NCI-H82 (cell line): ENCODE results near the gene ARL6IP4.

Source experiments
- DNase-seq: peaks from one replicate; lab custom pipeline; 2025; lab: John Stamatoyannopoulos, UW

The ARL6IP4 gene

GRCh38 chr12:122990961-122991622 lies 10.6 kb downstream of the ARL6IP4 start:
- DNase-seq, result no peak

DNA sequence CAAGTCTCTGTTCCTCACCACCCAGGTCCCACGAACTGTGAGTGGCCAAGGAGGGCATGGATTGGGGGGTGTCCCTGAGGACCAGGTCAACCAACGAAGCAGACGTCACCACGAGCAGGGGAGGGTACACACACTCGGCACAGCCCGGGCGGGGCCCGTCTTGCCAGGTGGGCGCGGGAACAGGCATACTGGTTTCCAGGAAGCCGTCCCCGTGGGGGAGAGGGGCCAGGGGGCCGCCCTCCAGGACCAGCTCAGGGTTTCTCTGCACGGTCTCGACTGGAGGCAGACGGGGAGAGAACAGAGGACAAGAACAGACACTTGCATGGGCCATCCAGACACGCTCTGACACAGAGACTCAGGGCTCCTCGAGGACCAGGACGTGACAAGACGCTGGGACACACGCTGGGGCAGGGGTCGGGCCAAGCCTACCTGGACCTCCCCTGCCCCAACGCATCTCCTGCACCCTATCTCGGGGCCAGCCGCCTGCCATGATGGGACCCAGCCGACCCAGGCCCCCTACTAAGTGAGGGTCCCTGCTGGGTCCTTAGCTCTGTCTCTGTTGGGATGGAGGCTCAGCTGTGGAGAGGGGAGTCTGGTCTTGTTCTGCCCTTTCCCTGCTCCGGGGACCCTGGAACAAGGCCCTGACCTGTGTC lies 11.3 kb downstream of the ARL6IP4 start:
- DNase-seq, result no peak

- peak; percentile 29 for DNase-seq
Measured at GRCh38 chr12:122992386-122992785, 11.9 kb downstream of the ARL6IP4 start.

GRCh38 chr12:122994140-122994675 lies 13.7 kb downstream of the ARL6IP4 start:
- DNase-seq, result no peak

- DNase-seq, result no peak
Measured at GRCh38 chr12:122994781-122995502, 14.5 kb downstream of the ARL6IP4 start.

- DNase-seq, result no peak
Measured at GRCh38 chr12:122995503-122996187, 15.2 kb downstream of the ARL6IP4 start.

GRCh38 chr12:122996188-122996601 lies 15.7 kb downstream of the ARL6IP4 start:
- no peak for DNase-seq

DNA sequence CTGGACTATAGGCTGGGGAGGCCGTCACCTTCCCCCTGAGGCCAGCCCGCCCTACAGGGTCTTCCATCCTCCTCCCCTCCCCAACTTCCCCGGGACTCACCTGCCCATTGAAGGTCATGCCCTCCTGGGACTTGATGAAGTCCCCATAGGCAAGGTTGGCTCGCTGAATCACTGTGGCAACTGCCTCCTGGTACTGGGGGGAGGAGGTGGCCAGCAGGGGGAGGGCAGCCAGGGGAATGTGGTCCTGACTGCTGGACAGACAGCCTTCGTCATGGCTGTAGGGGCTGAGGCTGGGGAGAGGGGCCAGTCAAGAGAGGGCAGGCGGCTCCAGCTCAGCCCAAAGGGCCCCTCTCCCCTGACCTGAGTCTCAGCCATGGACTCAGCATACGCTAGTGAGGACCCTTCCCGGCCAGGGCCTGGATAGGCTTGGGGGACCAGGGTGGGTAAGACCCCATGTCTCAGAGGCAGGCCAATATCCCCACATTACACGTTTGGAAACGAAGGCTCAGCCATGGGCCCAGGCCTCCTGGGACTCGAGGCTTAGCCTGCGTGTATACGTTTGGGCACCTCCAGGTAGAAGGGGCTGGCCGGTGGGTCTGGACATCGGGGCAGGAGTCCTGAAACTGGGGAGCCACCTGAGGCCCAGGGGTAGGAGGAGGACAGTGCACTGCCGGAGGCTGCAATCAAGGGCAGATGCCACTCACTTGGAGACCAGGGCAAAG lies 16.3 kb downstream of the ARL6IP4 start:
- DNase-seq, result no peak

DNA sequence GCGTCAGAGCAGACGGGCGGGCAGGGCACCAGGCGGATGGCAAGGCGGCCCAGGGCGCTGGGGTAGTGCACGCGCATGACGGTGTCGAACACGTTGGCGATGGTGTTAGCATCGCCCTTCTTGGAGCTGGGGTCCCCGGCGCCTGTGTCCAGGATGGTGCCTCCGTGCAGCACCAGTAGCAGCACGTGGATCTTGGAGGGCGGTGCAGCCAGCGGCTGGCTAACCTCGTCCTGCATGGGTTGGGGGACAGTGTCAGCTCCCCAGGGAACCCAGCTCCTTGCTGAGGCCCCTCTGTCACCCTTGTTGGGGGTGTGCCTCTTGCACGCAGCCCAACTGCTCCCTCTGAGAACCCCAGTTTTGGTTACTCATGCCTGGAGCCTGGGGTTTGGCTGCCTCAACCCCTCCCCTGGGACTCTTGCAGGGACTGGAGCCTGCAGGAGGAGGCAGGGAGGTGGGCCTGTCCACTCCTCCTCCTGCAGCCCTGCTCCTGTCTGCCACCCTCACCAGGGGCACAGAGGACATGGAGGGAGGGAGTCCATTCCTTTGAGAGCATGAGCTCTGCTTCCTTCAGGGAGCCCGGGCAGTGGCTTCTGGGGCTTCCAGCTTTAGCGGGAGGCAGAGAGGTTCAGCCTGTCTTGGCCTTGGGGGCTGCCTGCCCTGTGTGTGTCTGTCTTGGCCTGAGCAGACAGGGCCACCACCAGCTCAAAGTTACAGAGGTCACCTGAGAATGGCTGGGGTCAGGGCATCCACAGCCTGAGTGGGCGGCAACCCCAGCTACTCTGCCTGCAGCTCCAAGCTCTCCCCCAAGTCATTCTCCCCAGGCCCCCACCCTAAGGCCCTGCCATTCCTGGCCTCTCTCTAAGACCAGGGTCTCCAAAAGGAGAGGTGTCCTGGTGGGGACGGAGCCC lies 17.1 kb downstream of the ARL6IP4 start:
- DNase-seq, result no peak

- DNase-seq, result no peak
Measured at GRCh38 chr12:122998316-122998715, 17.8 kb downstream of the ARL6IP4 start.

DNA sequence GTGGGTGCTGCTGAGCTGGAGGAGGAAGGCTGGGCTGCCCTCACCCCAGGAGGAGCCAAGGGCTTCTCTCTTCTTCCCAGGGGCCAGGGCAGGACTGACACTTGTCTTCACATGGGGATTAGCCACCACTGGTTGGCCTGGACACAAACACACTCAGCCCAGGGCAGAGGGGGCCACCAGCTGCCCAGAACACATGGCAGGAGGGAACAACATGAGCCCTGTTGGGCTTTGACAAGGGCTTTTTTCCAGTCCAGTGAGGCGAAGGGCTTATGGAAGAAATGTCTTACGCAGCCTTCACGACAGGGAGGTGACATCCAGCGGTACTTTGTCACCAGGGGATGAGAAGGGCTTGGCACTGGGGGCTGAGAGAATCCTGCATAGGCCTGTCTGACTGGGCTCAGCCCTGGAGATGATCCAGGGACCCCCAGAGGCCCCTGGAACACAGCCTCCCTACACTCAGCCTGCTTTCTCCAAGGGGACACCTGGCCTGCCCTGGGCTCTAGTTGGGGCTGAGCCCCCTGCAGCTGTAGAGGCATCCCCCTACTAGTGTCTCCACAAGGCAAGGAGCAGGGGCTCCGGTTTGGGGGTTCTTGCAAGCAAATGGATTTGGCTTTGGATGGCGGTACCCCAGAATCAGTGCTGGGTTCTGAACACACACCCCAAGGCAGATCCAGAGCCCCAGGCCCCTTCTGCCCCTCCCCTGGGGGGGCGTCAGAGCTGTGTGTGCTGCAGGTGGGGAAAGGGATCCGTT lies 18.9 kb downstream of the ARL6IP4 start:
- peak; percentile 69 for DNase-seq

- no peak for DNase-seq
Measured at GRCh38 chr12:122999986-123000420, 19.5 kb downstream of the ARL6IP4 start.

DNA sequence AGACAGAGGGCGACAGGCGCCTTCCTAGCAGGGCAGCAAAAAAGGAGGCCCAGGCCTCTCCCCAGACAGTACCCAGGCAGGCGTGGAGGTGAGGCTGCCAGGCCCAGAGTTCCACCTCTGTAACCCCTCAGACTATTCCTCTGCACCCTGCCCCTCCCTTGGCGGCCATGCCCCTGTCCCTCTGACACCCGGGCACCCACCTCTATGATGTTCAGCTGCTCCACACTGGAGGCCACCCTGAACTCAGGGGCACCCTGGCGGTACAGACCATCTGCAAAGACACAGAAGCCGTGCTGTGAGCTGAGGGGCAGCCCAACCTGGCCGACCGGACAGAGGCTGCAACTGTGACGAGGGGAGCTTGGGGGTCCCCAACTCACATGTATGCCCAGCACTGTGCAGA lies 20.1 kb downstream of the ARL6IP4 start:
- no peak for DNase-seq

DNA sequence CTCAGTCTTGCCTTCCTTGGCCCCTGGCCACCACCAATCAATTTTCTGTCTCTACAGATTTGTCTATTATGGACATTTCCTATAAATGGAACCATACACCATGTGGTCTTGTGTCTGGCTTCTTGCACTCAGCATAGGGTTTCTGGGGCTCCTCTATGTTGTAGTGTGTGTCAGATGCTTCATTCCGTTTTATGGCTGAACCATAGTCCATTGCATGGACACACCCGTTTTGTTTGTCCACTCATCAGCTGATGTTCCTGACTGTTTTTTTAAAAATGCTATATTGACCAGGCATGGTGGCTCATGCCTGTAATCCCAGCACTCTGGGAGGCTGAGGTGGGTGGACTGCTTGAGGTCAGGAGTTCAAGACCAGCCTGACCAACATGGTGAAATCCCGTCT lies 21.0 kb downstream of the ARL6IP4 start:
- DNase-seq, result no peak

DNA sequence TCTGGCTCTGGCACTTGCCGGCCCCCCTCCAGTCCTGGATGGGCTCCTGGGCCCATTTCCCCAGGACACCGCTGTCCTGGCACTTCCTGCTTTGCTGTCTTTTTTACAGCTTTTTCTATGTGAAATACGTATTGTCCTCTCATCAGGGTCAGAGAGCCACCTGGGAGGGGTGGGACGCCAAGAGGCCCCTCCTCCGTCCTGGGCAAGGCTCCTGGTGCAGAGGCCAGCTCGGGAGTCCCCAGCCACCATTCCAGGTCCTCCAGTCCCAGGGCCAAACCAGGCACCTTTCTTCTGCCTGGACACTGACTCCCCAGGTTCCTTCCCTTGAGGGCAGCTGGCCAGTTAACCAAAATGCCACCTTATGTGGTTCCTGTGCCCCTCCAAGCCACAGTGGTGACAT lies 22.8 kb downstream of the ARL6IP4 start:
- no peak for DNase-seq

GRCh38 chr12:123004287-123004686 lies 23.8 kb downstream of the ARL6IP4 start:
- no peak for DNase-seq

- no peak for DNase-seq
Measured at GRCh38 chr12:123005081-123005626, 24.7 kb downstream of the ARL6IP4 start.

- DNase-seq, result no peak
Measured at GRCh38 chr12:123006977-123007376, 26.5 kb downstream of the ARL6IP4 start.

- no peak for DNase-seq
Measured at GRCh38 chr12:123010110-123010509, 29.6 kb downstream of the ARL6IP4 start.
